ENCODE measurements around the gene NCOA7. TPM values are rescaled to one million over a fixed set of nuclear protein-coding genes. Genes with fewer than 3 reads are reported as not detected.
"Not testable (repeated sequence)": the region's sequence is repeated elsewhere in the genome, so short reads cannot be mapped to it uniquely, and the experiment has no call there.

The NCOA7 gene
- total RNA-seq, 1 experiment from 2014 or later = 51.0 TPM

- Histone ChIP-seq H4K20me1 (ENCODE audit: insufficient read depth) (no peaks in the 10 kb centered on the region), H3K27ac (no peak overlapping the region), H3K27me3 (ENCODE audit: insufficient read depth, low read depth) (no peaks in the 10 kb centered on the region), H3K4me2 (no peak overlapping the region), H3K9me2 (ENCODE audit: insufficient read depth) (no peaks in the 10 kb centered on the region), H3K9me3 (ENCODE audit: insufficient read depth, low read depth) (no peaks in the 10 kb centered on the region), H3K79me2 (ENCODE audit: low read depth) (peaks cover 5% of the 10 kb centered on the region; the same call in 1 of the 2 replicates), H3K4me1 (replicated peaks; ENCODE audit: insufficient read depth) (no peaks in the 10 kb centered on the region), H3F3A (ENCODE audit: insufficient read depth, low read depth) (no peaks in the 10 kb centered on the region), H3K36me3 (ENCODE audit: low read depth) (0 out of 2 replicates have a peak, but pooled peaks cover 12% of the 10 kb centered on the region), H3K4me3 (no peak overlapping the region), H2AFZ (no peak overlapping the region)
- intact Hi-C loops (cut with micrococcal nuclease; ENCODE audit: unreplicated experiment) = no loop called here
- TF ChIP-seq CTCF (conservative IDR thresholded peaks at IDR 0.05) (no peak), EZH2 (IDR thresholded peaks at IDR 0.05; ENCODE audit: low read depth) (no peak)
- DNase-seq = no peak
- BruUV-seq (replicated peaks) = no TSS peak
- ChIA-PET POLR2A (ENCODE audit: unreplicated experiment) (no interaction called here), CTCF (no interaction called here)
Measured at GRCh38 chr6:125966569-125966968, 175.8 kb downstream of the NCOA7 start.

- H3F3A ChIP-seq (ENCODE audit: insufficient read depth, low read depth) = peaks cover 15% of the 10 kb centered on the region; the same call in 1 of the 2 replicates
- H3K4me3 ChIP-seq = no peak overlapping the region
- no peaks in the 10 kb centered on the region; the same call in 1 of the 2 replicates for H3K79me2 ChIP-seq (ENCODE audit: low read depth)
- H3K9me3 ChIP-seq (ENCODE audit: insufficient read depth, low read depth) = no peaks in the 10 kb centered on the region
- TF ChIP-seq EZH2 (IDR thresholded peaks at IDR 0.05; ENCODE audit: low read depth) (no peak), CTCF (conservative IDR thresholded peaks at IDR 0.05) (no peak)
- H3K9me2 ChIP-seq (ENCODE audit: insufficient read depth) = no peaks in the 10 kb centered on the region
- H3K36me3 ChIP-seq (ENCODE audit: low read depth) = 0 out of 2 replicates have a peak, but pooled peaks cover 9% of the 10 kb centered on the region
- intact Hi-C loops (cut with micrococcal nuclease; ENCODE audit: unreplicated experiment) = no loop called here
- no peaks in the 10 kb centered on the region for H3K4me1 ChIP-seq (replicated peaks; ENCODE audit: insufficient read depth)
- H2AFZ ChIP-seq = no peak overlapping the region
- H4K20me1 ChIP-seq (ENCODE audit: insufficient read depth) = no peaks in the 10 kb centered on the region
- no peak overlapping the region for H3K4me2 ChIP-seq
- no peaks in the 10 kb centered on the region for H3K27me3 ChIP-seq (ENCODE audit: insufficient read depth, low read depth)
- DNase-seq = no peak
- POLR2A ChIA-PET (ENCODE audit: unreplicated experiment) = no interaction called here
- no TSS peak for BruUV-seq (replicated peaks)
- H3K27ac ChIP-seq = no peak overlapping the region
- CTCF ChIA-PET = no interaction called here
Measured at GRCh38 chr6:125968493-125968892, 177.7 kb downstream of the NCOA7 start.

- H3K4me1 ChIP-seq (replicated peaks; ENCODE audit: insufficient read depth) = no peaks in the 10 kb centered on the region
- H4K20me1 ChIP-seq (ENCODE audit: insufficient read depth) = no peaks in the 10 kb centered on the region
- no peak overlapping the region for H3K4me2 ChIP-seq
- intact Hi-C loops (cut with micrococcal nuclease; ENCODE audit: unreplicated experiment) = no loop called here
- H3K9me2 ChIP-seq (ENCODE audit: insufficient read depth) = no peaks in the 10 kb centered on the region
- no peak overlapping the region for H3K27ac ChIP-seq
- TF ChIP-seq EZH2 (IDR thresholded peaks at IDR 0.05; ENCODE audit: low read depth) (no peak), CTCF (conservative IDR thresholded peaks at IDR 0.05) (no peak)
- peaks cover 21% of the 10 kb centered on the region; the same call in 1 of the 2 replicates for H3F3A ChIP-seq (ENCODE audit: insufficient read depth, low read depth)
- no peak overlapping the region for H3K4me3 ChIP-seq
- DNase-seq = no peak
- no peaks in the 10 kb centered on the region for H3K9me3 ChIP-seq (ENCODE audit: insufficient read depth, low read depth)
- CTCF ChIA-PET = no interaction called here
- 0 out of 2 replicates have a peak, but pooled peaks cover 15% of the 10 kb centered on the region for H3K36me3 ChIP-seq (ENCODE audit: low read depth)
- POLR2A ChIA-PET (ENCODE audit: unreplicated experiment) = no interaction called here
- H2AFZ ChIP-seq = no peak overlapping the region
- no TSS peak for BruUV-seq (replicated peaks)
- H3K27me3 ChIP-seq (ENCODE audit: insufficient read depth, low read depth) = no peaks in the 10 kb centered on the region
- H3K79me2 ChIP-seq (ENCODE audit: low read depth) = no peaks in the 10 kb centered on the region; the same call in 1 of the 2 replicates
Measured at GRCh38 chr6:125970760-125971159, 180.0 kb downstream of the NCOA7 start.

GRCh38 chr6:125972478-125972877 is 181.7 kb downstream of the NCOA7 start:
- H3K4me3 ChIP-seq; H3K9me2 ChIP-seq (ENCODE audit: insufficient read depth); H3K27me3 ChIP-seq (ENCODE audit: insufficient read depth, low read depth); BruUV-seq (replicated peaks); POLR2A ChIA-PET (ENCODE audit: unreplicated experiment); H2AFZ ChIP-seq; H4K20me1 ChIP-seq (ENCODE audit: insufficient read depth); intact Hi-C loops (cut with micrococcal nuclease; ENCODE audit: unreplicated experiment); H3K4me1 ChIP-seq (replicated peaks; ENCODE audit: insufficient read depth); DNase-seq; H3K79me2 ChIP-seq (ENCODE audit: low read depth); H3K4me2 ChIP-seq; CTCF ChIA-PET; H3K9me3 ChIP-seq (ENCODE audit: insufficient read depth, low read depth); H3K27ac ChIP-seq: not testable (repeated sequence)
- Histone ChIP-seq H3K36me3 (ENCODE audit: low read depth) (0 out of 2 replicates have a peak, but pooled peaks cover 15% of the 10 kb centered on the region), H3F3A (ENCODE audit: insufficient read depth, low read depth) (peaks cover 21% of the 10 kb centered on the region; the same call in 1 of the 2 replicates)

Data from PC-9 (cell line).